Left colon (tissue), 2 donors: ENCODE results near the gene CAMK2G. TPM values are rescaled to one million over a fixed set of nuclear protein-coding genes. Genes with fewer than 3 reads are reported as not detected.
"Not testable (repeated sequence)": the region's sequence is repeated elsewhere in the genome, so short reads cannot be mapped to it uniquely, and the experiment has no call there.

Source experiments
- ATAC-seq: fragments of 200-7000 bp; cut with Tn5 transposase; one replicate; pipeline ENCODE4 v1.9.1; 2020; ENCODE audit warnings: mild to moderate bottlenecking, moderate library complexity
- DNase-seq, 2 donors: peaks; one replicate each; pipeline ENCODE4 v3.0.0-alpha.2; 2020
- intact Hi-C, 2 donors: fragments of 100-400 bp; cut with DNase I in 1 of 2; cut with micrococcal nuclease in 1 of 2; formaldehyde crosslinking; loops; one replicate each; pipeline versions ENCODE4 v1.11.2 to v1.14.0; 2022; cut with DNase I, micrococcal nuclease
- total RNA-seq, 2 donors: library from RNA; stranded (reverse); fragmentation: NEBNext Ultra II Directional; extraction: Animal tissue kit (Norgen Biotek cat#: 25700); gene quantifications; one replicate each; pipeline ENCODE4 v1.2.1, GENCODE V29; 2021
- donor health status: DM: no; HTN: no; CAD: no.
- donor health status: DM: yes; HTN: yes; CAD: no.

Gene CAMK2G
- total RNA-seq, 2 donors from 2014 or later: 52.3 to 56.1 TPM

DNA sequence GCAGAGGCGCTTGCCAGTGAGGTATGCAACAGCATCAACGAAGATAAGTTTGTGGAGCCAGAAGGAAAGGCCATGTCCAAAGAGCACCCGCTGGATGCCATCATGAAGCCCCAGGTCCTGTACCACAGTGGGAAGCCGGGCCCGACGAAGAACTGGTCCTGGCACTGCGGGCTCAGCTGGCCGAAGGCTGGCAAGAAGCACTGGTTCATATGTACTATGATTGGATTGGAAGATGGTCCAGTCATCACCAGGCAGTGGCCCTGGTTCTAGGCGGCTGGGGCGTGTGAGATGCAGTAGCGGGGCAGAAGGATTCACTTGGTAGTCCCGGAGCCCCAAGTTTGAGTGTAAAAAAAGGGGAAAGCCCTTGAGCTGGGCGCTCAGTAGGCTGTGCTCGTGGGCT is 66.9 kb downstream of the CAMK2G start:
- intact Hi-C loops: no loop called here
- DNase-seq: no peak
- no peak for ATAC-seq

DNA sequence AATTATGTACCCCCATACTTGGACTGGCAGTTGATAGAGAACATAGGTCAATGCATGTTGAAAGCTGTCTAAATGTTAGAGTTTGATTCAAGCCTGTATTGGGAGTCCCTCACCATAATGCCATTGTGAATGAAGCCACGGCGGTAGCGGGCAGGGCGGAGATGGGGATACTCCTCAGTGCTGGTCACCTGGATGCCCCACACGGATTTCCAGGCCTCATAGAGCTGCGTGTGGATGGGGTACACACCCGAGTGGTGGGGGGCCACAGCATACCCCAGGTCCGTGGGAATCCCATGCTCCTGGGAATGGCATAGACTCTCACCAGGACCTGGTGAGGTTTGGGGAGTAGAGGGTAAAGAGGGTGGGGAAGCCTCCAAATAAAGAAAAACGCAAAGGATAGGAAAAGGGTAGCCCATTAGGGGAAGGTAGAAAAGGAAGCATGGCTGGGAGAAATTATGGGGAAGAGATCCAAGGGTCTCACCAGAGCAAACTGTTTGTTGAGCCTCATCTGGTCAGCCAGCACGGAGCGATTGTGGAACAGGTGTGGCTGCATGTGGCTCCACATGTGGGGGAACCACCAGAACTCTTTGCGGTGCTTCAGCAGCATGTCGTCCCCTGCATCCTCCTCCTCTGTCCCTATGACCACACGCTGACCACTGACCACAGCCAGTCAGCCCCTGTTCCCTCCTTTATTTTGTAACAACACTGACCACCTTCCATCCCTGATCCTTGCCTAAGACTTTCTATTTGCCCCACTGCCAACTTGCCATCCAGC is 68.0 kb downstream of the CAMK2G start:
- DNase-seq (no peak), ATAC-seq (no peak)
- intact Hi-C loops: no loop called here

- ATAC-seq: no peak
- no peak for DNase-seq
- intact Hi-C loops: no loop called here
These were observed 70.6 kb downstream of the CAMK2G start for GRCh38 chr10:73803680-73804286.

GRCh38 chr10:73802276-73802991 is 71.9 kb downstream of the CAMK2G start:
- no peak for ATAC-seq
- DNase-seq: no peak
- intact Hi-C loops: no loop called here

- DNase-seq: no peak
- ATAC-seq: no peak
- intact Hi-C loops: no loop called here
These were observed 73.1 kb downstream of the CAMK2G start for GRCh38 chr10:73801253-73801590.

DNA sequence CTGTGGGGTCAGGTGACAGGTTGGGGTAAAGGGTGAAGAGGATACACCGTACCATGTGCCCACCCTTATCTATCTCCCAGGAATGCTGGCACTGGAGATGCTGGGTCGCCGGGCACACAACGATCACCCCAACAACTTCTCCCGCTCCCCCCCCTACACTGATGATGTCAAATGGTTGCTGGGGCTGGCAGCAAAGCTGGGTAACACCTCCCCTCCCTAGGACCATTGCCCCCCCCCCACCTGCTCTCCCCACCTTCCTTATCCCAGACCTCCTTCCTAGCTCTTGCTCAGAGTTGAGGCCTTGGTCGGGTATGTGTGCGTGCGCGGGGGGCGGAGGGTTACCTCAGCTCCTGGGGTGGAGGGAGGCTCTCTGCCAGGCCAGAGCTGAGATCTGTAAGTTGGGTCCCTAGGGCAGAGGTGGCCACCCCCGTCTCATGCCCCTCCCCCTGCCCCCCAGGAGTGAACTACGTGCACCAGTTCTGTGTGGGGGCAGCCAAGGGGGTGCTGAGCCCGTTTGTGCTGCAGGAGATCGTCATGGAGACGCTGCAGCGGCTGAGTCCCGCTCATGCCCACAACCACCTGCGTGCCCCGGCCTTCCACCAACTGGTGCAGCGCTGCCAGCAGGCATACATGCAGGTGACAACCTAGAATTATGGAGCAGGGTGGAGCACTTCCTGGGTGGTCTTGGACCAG is 73.6 kb downstream of the CAMK2G start:
- DNase-seq (no peak), ATAC-seq (peak; percentile 5)
- intact Hi-C loops: no loop called here

DNA sequence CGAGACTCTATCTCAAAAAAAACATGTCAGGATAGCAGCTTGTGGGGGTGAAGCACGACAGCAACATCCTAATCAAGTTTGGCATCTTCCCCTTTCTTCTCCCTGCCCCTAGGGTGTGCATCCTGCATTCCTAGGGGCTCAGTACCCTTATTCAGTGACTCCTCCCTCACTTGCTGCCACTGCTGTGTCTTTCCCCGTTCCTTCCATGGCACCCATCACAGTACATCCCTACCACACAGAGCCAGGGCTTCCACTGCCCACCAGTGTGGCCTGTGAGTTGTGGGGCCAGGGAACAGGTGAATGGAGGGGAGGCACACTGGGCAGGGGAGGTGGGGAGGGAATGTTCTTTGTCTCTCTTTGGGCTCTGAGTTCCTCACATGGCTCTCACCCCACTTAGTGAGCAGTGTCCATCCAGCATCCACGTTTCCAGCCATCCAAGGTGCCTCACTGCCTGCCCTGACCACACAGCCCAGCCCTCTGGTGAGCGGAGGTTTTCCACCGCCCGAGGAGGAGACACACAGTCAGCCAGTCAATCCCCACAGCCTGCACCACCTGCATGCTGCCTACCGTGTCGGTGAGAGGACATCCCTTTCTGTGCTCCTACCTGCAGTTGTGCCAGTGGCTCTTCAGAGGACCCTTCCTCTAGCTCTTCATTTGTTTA is 74.3 kb downstream of the CAMK2G start:
- DNase-seq (no peak), ATAC-seq (peak; percentile 10)
- intact Hi-C loops: no loop called here

- peak; percentile 7 for ATAC-seq
- intact Hi-C loops: no loop called here
- no peak for DNase-seq
These were observed 75.3 kb downstream of the CAMK2G start for GRCh38 chr10:73798927-73799560.

DNA sequence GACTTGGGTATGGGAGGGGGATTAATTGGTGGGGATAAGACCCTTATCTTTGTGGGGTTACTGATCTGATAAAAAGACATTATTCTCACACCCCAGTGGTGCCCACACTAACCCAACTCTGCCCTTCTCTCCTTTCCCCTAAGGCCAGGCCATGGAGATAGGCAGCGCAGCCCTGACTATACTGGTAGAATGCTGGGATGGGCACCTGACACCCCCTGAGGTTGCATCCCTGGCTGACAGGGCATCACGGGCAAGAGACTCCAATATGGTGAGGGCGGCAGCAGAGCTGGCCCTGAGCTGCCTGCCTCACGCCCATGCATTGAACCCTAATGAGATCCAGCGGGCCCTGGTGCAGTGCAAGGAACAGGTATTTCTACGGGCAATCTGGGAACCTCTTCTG is 76.3 kb downstream of the CAMK2G start:
- DNase-seq: no peak
- no peak for ATAC-seq
- intact Hi-C loops: no loop called here

DNA sequence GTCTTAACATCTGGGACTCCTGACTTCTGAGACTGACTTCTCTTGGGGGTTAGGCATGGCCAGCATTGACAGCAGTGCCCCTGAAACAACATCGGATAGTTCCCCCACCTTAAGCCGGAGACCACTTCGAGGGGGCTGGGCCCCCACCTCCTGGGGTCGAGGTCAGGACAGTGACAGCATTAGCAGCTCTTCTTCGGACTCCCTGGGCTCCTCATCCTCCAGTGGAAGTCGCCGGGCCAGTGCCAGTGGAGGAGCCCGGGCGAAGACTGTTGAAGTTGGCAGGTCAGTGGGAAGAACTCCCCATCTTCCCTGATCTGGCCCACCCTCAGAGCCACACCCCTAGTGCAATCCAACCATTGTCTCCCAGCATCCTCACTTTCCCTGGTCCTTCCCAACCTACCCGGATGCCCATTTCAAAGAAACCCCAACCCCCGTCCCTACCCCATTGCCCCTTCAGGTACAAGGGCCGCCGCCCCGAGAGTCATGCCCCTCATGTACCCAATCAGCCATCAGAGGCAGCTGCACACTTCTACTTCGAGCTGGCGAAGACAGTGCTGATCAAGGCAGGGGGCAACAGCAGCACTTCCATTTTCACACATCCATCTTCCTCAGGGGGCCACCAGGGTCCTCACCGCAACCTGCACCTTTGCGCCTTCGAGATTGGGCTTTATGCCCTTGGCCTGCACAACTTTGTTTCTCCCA is 76.9 kb downstream of the CAMK2G start:
- intact Hi-C loops: no loop called here
- no peak for DNase-seq
- ATAC-seq: no peak

GRCh38 chr10:73796766-73797165 is 77.6 kb downstream of the CAMK2G start:
- DNase-seq (no peak), ATAC-seq (no peak)
- intact Hi-C loops: no loop called here

DNA sequence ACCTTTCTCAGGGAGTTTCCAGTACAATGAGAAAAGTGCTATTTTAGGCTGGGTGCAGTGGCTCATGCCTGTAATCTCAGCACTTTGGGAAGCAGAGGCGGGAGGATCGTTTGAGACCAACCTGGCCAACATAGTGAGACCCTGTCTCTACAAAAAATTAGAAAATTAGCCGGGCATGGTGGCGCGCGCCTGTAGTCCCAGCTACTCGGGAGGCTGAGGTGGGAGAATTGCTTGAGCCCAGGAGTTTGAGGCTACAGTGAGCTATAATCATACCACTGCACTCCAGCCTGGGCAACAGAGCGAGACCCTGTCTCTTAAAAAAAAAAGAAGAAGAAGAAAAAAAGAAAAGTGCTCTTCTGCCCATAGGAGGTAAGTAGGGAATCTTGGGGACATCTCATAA is 78.3 kb downstream of the CAMK2G start:
- ATAC-seq, intact Hi-C loops, DNase-seq: not testable (repeated sequence)

DNA sequence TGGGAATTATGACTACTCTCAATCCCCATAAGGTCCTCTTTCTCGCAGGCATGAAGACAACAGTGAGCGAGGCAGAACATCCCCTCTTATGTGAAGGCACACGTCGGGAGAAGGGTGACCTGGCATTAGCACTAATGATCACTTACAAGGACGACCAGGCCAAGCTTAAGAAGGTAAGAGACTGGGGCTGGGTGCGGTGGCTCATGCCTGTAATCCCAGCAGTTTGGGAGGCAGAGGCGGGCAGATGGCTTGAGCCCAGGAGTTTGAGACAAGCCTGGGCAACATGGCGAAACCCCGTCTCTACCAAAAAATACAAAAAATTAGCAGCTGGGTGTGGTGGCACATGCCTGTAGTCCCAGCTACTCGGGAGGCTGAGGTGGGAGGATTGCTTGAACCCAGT is 78.9 kb downstream of the CAMK2G start:
- intact Hi-C loops, ATAC-seq, DNase-seq: not testable (repeated sequence)

DNA sequence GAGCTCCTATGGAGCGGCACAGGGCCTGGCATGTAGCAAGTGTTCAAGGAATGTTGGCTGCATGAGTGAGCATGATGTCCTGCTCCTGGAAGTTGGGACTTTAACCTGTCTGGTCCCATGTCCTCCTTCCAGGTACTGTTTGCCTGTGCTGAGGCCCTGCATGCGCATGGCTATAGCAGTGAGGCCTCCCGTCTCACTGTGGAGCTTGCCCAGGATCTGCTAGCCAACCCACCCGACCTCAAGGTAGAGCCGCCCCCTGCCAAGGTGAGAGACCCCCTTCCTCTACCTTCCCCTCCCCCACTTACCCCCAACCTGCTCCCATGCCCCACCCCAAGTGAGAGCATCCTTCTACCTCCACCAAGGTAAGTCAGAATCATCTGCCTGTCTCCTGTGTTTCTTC is 80.9 kb downstream of the CAMK2G start:
- ATAC-seq (no peak), DNase-seq (no peak)
- intact Hi-C loops: no loop called here

DNA sequence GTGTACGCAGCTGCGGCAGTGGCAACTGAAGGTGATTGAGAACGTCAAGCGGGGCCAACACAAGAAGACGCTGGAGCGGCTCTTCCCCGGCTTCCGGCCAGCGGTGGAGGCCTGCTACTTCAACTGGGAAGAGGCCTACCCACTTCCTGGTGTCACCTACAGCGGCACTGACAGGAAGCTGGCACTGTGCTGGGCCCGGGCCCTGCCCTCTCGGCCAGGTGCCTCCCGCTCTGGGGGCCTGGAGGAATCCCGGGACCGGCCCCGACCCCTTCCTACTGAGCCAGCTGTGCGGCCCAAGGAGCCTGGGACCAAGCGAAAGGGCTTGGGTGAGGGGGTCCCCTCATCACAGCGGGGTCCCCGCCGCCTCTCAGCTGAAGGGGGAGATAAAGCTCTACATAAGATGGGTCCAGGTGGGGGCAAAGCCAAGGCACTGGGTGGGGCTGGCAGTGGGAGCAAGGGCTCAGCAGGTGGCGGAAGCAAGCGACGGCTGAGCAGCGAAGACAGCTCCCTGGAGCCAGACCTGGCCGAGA is 82.4 kb downstream of the CAMK2G start:
- intact Hi-C loops: no loop called here
- ATAC-seq (no peak), DNase-seq (no peak)

GRCh38 chr10:73790886-73791625 is 83.3 kb downstream of the CAMK2G start:
- ATAC-seq: no peak
- intact Hi-C loops: no loop called here

DNA sequence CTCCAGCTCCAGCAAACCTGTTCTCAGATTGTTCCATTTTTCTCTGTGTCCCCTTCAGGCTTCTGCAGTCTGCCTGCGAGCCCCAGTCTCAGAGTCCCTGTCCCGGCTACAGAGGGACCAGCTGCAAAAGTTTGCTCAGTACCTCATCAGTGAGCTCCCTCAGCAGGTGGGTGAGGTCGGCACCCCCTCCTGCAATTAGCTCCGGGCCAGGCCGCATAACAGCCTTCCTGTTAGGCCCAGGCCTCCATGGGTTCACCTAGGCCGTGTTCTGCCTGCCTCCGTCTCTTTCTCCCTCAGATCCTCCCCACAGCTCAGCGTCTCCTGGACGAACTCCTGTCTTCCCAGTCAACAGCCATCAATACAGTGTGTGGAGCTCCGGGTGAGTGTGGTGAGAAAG is 84.7 kb downstream of the CAMK2G start:
- no peak for ATAC-seq
- DNase-seq: no peak
- intact Hi-C loops: no loop called here

More at GRCh38 chr10:73790886-73791625, 83.3 kb downstream of the CAMK2G start:
- no peak for DNase-seq
